HepG2 (cell line): Measurements from ENCODE around the gene TSEN34. TPM values are rescaled to one million over a fixed set of nuclear protein-coding genes. Genes with fewer than 3 reads are reported as not detected.
A peak's percentile ranks its signal among the peaks of the same experiment; 100 is the strongest.

ENCODE experiments used
- ATAC-seq: fragments of 200-7000 bp; cut with Tn5 transposase; 3 replicates; pipeline ENCODE4 v1.9.1; 2020; ENCODE audit warnings: mild to moderate bottlenecking, moderate library complexity
- BruUV-seq: library from RNA; stranded (reverse); fragments of 400-500 nt; replicated peaks from 2 replicates; lab custom pipeline; 2021; lab: Mats Ljungman, UMichigan
- CTCF ChIA-PET: fragments of 300-600 bp; formaldehyde crosslinking; extraction: SDS; loops from one replicate; lab custom pipeline; 2021; ENCODE audit warnings: low total read pairs, inconsistent platforms, low intra/inter-chr PET ratio; lab: Yijun Ruan, JAX
- POLR2A ChIA-PET: fragments of 350-600 bp; sonication (Branson Sonifier 250); formaldehyde crosslinking; loops from one replicate; lab custom pipeline; 2020; ENCODE audit warnings: antibody characterized with exemption, inconsistent platforms; lab: Yijun Ruan, JAX
- DNase-seq: peaks from one replicate; pipeline ENCODE4 v3.0.0-alpha.2; 2015; ENCODE audit warnings: low spot score
- FAIRE-seq: peaks from 3 replicates; lab custom pipeline; 2011; peaks lifted over from hg19 to GRCh38; lab: Jason Lieb, UNC
- H2AFZ ChIP-seq: one replicate; pipeline ENCODE4 v1.6.1; 2011; ENCODE audit warnings: low read length, inconsistent platforms
- H3K27ac ChIP-seq: fragments of 300-600 bp; 3 replicates; pipeline ENCODE4 v1.8.0; 2011; ENCODE audit warnings: mixed run types, mild to moderate bottlenecking, mixed read lengths, low read length, inconsistent platforms; ENCODE audit not compliant: insufficient read depth; ENCODE audit errors: extremely low read length
- H3K27me3 ChIP-seq, 2 experiments: fragments of 200-600 bp in 1 of 2; 2 replicates in 1 of 2; 3 replicates in 1 of 2; pipeline versions ENCODE4 v1.6.0 to v1.8.0; 2011; ENCODE audit warnings: low read length in 2 of 2, mild to moderate bottlenecking in 2 of 2, moderate library complexity in 2 of 2, inconsistent platforms in 1 of 2; ENCODE audit not compliant: insufficient read depth in 2 of 2, control insufficient read depth in 1 of 2
- H3K36me3 ChIP-seq, 2 experiments: fragments of 200-600 bp in 1 of 2; replicated peaks in 1 of 2; 2 replicates in 1 of 2; 3 replicates in 1 of 2; pipeline versions ENCODE4 v1.5.1 to v1.8.0; 2011; ENCODE audit warnings: low read length in 2 of 2, inconsistent platforms in 1 of 2; ENCODE audit not compliant: insufficient read depth in 2 of 2, control insufficient read depth in 1 of 2
- H3K4me1 ChIP-seq: 2 replicates; pipeline ENCODE4 v1.5.1; 2012; ENCODE audit warnings: low read length, inconsistent platforms; ENCODE audit not compliant: insufficient read depth
- H3K4me2 ChIP-seq: 2 replicates; pipeline ENCODE4 v1.6.0; 2011; ENCODE audit warnings: low read depth, low read length, inconsistent platforms
- H3K4me3 ChIP-seq, 3 experiments: fragments of 200-600 bp in 1 of 3; sonication (generic), shearing (Covaris generic) in 1 of 3; replicated peaks in 1 of 3; 2 replicates each; pipeline ENCODE4 v1.5.1; 2011 to 2016; ENCODE audit warnings: low read length in 3 of 3, inconsistent platforms in 2 of 3, low read depth in 2 of 3, mild to moderate bottlenecking in 2 of 3, control low read depth in 1 of 3, mixed read lengths in 1 of 3; ENCODE audit not compliant: insufficient read depth in 1 of 3
- H3K79me2 ChIP-seq: one replicate; pipeline ENCODE4 v1.6.1; 2011; ENCODE audit warnings: low read length, inconsistent platforms; ENCODE audit not compliant: insufficient read depth
- H3K9ac ChIP-seq: 2 replicates; pipeline ENCODE4 v1.6.0; 2011; ENCODE audit warnings: mild to moderate bottlenecking, low read depth, low read length, inconsistent platforms; ENCODE audit not compliant: insufficient read depth
- H3K9me3 ChIP-seq: 2 replicates; pipeline ENCODE4 v1.5.1; 2012; ENCODE audit warnings: mild to moderate bottlenecking, low read length
- H4K20me1 ChIP-seq: 2 replicates; pipeline ENCODE4 v1.6.0; 2011; ENCODE audit warnings: inconsistent platforms, mild to moderate bottlenecking, low read length, moderate library complexity; ENCODE audit not compliant: insufficient read depth
- POLR2A ChIP-seq, 2 experiments: IDR thresholded peaks; 2 replicates each; pipeline ENCODE4 v1.6.1; 2011; ENCODE audit warnings: low read depth in 2 of 2, low read length in 2 of 2, mild to moderate bottlenecking in 1 of 2, moderate library complexity in 1 of 2; ENCODE audit not compliant: insufficient read depth in 1 of 2
- SP5 ChIP-seq: IDR thresholded peaks from 2 replicates; pipeline ENCODE4 v1.6.1; 2016; ENCODE audit warnings: low read depth, borderline replicate concordance
- ZMYM4 ChIP-seq: sonication (generic); formaldehyde crosslinking; IDR thresholded peaks from 2 replicates; pipeline ENCODE4 v1.8.1; 2023; ENCODE audit warnings: mild to moderate bottlenecking, missing genetic modification reagents
- ZSCAN22 ChIP-seq: sonication (generic); formaldehyde crosslinking; IDR thresholded peaks from 2 replicates; pipeline ENCODE4 v1.4.0; 2020; ENCODE audit warnings: mild to moderate bottlenecking, missing genetic modification reagents
- WGBS: methylation state at CpG from one replicate; pipeline ENCODE4 v1.1.6; 2017; ENCODE audit warnings: low lambda C conversion rate; 5-methylcytosine and 5-hydroxymethylcytosine counted together
- in situ Hi-C: cut with HindIII; loops from 2 replicates; pipeline ENCODE4 v1.10.0; 2017; ENCODE audit warnings: low pct_unique_long_range_greater_than_20kb; ENCODE audit not compliant: extremely low pct_ligation_motif_present
- intact Hi-C: fragments of 100-400 bp; cut with micrococcal nuclease; formaldehyde crosslinking; loops from one replicate; pipeline ENCODE4 v1.10.0; 2022; ENCODE audit not compliant: unreplicated experiment
- polyA plus RNA-seq, 8 experiments: library from polyadenylated mRNA; depleted of rRNA in 3 of 8; stranded (reverse) in 7 of 8; unstranded in 1 of 8; fragments of >200 nt; fragmentation: Illumina TruSeq in 4 of 8; extraction: Trizol in 4 of 8; gene quantifications; 2 replicates each; pipeline versions ENCODE4 v1.2.1 to v1.2.3, GENCODE V29; 2011 to 2016; ENCODE audit warnings: low read depth in 4 of 8, missing spikeins in 1 of 8, mixed read lengths in 1 of 8; ENCODE audit not compliant: insufficient read depth in 1 of 8
- total RNA-seq, 5 experiments: library from RNA; depleted of rRNA; stranded (reverse); fragments of >200 nt; fragmentation: Illumina TruSeq; extraction: Trizol; gene quantifications; 2 replicates each; pipeline ENCODE4 v1.2.3, GENCODE V29; 2016; ENCODE audit warnings: low read depth in 1 of 5
- TF ChIP-seq, protein P1 (sequence below): sonication (generic); formaldehyde crosslinking; IDR thresholded peaks from 2 replicates; pipeline ENCODE4 v1.4.0; 2020; ENCODE audit warnings: mild to moderate bottlenecking, missing genetic modification reagents
- TF ChIP-seq, protein P2 (sequence below): sonication (generic); formaldehyde crosslinking; IDR thresholded peaks from 2 replicates; pipeline ENCODE4 v1.4.0; 2020; ENCODE audit warnings: missing genetic modification reagents
- TF ChIP-seq, protein P3 (sequence below): sonication (generic); formaldehyde crosslinking; IDR thresholded peaks from 2 replicates; pipeline ENCODE4 v1.5.1; 2020; ENCODE audit warnings: mild to moderate bottlenecking, missing genetic modification reagents, borderline replicate concordance

Gene TSEN34
- total and polyA plus RNA-seq, 2 of the 13 experiments (the other 11 are each of a cell fraction or from before 2014, with no cell fraction given): 55.1 to 65.4 TPM

DNA sequence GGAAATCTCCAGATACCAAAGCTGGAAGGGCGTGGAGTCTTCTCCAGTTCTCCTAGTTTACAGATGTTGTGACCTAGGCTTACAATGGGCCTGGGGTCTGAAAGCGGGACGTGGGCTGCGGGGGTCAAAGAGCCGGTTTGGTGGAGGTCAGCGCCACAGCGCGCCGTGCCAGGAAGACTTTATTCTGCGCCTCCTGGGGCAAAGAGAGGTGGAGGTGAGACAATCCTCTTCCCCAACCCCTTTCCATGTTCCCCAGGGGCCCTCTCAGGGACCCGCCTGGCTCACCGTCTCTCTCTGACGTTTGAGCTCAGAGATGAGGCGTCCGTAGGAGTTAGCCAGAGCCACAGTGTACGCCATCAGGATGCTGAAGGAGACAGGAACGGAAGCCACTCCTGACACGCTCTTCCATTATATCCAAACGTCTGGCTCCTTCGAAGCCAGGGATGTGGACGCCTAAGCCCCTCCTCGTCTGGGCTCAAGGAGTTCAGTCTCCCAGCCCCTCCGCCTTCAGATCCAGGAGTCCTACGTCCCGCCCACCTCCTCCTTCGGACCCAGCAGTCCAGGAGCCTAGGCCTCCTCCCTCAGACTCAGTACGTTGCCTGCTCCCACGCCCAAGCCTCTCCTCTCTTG is 30.8 kb upstream of the TSEN34 start (continued):
- TF ChIP-seq, protein P1, sequence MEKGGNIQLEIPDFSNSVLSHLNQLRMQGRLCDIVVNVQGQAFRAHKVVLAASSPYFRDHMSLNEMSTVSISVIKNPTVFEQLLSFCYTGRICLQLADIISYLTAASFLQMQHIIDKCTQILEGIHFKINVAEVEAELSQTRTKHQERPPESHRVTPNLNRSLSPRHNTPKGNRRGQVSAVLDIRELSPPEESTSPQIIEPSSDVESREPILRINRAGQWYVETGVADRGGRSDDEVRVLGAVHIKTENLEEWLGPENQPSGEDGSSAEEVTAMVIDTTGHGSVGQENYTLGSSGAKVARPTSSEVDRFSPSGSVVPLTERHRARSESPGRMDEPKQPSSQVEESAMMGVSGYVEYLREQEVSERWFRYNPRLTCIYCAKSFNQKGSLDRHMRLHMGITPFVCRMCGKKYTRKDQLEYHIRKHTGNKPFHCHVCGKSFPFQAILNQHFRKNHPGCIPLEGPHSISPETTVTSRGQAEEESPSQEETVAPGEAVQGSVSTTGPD: 0 out of 2 replicates have a peak, but pooled peaks have one; percentile 55
- TF ChIP-seq POLR2A (IDR thresholded peaks at IDR 0.05; ENCODE audit: insufficient read depth in 1 of 2, low read depth in 2 of 2, low read length in 2 of 2): peak; percentile 53 to 54; a peak in 1 of 4 replicates
- TF ChIP-seq ZMYM4 (CRISPR knock-in tag): 0 out of 2 replicates have a peak, but pooled peaks have one; percentile 1
- TF ChIP-seq, protein P2, sequence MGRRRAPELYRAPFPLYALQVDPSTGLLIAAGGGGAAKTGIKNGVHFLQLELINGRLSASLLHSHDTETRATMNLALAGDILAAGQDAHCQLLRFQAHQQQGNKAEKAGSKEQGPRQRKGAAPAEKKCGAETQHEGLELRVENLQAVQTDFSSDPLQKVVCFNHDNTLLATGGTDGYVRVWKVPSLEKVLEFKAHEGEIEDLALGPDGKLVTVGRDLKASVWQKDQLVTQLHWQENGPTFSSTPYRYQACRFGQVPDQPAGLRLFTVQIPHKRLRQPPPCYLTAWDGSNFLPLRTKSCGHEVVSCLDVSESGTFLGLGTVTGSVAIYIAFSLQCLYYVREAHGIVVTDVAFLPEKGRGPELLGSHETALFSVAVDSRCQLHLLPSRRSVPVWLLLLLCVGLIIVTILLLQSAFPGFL (CRISPR knock-in tag): 0 out of 2 replicates have a peak, but pooled peaks have one; percentile 50
- no peak for TF ChIP-seq SP5
- TF ChIP-seq, all 625 proteins: peak for 28

DNA sequence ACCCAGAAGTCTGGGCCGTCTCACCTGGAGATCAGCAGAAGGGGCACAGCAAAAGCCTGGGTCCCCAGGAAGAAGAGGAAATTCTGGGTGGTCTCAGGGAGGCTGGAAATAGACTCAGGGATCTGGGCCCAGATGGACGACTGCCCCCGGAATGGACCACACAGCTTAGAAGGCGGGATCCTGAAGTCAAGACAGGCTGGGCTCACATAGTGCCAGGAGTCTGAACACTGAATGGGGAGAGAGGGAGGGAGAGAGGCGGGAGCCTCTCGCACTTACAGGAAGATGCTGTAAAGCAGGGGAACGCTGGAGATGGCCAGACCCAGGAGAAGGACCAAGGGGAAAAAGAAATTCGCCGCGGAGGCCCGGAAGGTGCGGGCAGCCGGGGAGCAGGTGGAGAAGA is 30.3 kb upstream of the TSEN34 start:
- TF ChIP-seq, protein P3, sequence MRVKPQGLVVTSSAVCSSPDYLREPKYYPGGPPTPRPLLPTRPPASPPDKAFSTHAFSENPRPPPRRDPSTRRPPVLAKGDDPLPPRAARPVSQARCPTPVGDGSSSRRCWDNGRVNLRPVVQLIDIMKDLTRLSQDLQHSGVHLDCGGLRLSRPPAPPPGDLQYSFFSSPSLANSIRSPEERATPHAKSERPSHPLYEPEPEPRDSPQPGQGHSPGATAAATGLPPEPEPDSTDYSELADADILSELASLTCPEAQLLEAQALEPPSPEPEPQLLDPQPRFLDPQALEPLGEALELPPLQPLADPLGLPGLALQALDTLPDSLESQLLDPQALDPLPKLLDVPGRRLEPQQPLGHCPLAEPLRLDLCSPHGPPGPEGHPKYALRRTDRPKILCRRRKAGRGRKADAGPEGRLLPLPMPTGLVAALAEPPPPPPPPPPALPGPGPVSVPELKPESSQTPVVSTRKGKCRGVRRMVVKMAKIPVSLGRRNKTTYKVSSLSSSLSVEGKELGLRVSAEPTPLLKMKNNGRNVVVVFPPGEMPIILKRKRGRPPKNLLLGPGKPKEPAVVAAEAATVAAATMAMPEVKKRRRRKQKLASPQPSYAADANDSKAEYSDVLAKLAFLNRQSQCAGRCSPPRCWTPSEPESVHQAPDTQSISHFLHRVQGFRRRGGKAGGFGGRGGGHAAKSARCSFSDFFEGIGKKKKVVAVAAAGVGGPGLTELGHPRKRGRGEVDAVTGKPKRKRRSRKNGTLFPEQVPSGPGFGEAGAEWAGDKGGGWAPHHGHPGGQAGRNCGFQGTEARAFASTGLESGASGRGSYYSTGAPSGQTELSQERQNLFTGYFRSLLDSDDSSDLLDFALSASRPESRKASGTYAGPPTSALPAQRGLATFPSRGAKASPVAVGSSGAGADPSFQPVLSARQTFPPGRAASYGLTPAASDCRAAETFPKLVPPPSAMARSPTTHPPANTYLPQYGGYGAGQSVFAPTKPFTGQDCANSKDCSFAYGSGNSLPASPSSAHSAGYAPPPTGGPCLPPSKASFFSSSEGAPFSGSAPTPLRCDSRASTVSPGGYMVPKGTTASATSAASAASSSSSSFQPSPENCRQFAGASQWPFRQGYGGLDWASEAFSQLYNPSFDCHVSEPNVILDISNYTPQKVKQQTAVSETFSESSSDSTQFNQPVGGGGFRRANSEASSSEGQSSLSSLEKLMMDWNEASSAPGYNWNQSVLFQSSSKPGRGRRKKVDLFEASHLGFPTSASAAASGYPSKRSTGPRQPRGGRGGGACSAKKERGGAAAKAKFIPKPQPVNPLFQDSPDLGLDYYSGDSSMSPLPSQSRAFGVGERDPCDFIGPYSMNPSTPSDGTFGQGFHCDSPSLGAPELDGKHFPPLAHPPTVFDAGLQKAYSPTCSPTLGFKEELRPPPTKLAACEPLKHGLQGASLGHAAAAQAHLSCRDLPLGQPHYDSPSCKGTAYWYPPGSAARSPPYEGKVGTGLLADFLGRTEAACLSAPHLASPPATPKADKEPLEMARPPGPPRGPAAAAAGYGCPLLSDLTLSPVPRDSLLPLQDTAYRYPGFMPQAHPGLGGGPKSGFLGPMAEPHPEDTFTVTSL (CRISPR knock-in tag): no peak
- TF ChIP-seq ZSCAN22: peak; percentile 80; the same call in 1 of the 2 replicates
- Histone ChIP-seq H2AFZ (no peak overlapping the region), H3K36me3 (peaks cover 9 to 24% of the 10 kb centered on the region in 2 experiments), H3K9me3 (no peaks in the 10 kb centered on the region), H3K4me1 (peaks cover 13% of the 10 kb centered on the region), H3K27me3 (no peaks in the 10 kb centered on the region; a peak in 1 of 5 replicates), H3K79me2 (peaks cover 13% of the 10 kb centered on the region), H3K27ac (peak overlapping the region; percentile 81), H3K4me3 (peak overlapping the region; percentile 70 to 93 (median 75); a peak in 5 of 6 replicates), H3K9ac (peak overlapping the region; percentile 88), H3K4me2 (peak overlapping the region; percentile 93), H4K20me1 (no peaks in the 10 kb centered on the region)
- intact Hi-C loops (loop anchor here (1.0 kb wide), 1 partner anchor 25 kb away; no protein-coding TSS in a partner anchor), in situ Hi-C loops (no loop called here)
- no peak for DNase-seq
- POLR2A ChIA-PET: interaction anchor here (2.0 to 3.2 kb wide), 4 partner anchors 24 to 49 kb away, joined by 8 to 48 read pairs (median 13); partner anchors contain the start of genes CNOT3, MBOAT7 and RPS9
- ATAC-seq: no peak
- WGBS: 46% methylated on average over 13 of the region's 13 CpGs
- no peak for FAIRE-seq
- CTCF ChIA-PET: no interaction called here
- BruUV-seq: no TSS peak
